WERI-Rb-1 (cell line): ENCODE data around the gene PHRF1.
A peak's percentile ranks its signal among the peaks of the same experiment; 100 is the strongest.

Experiments used
- DNase-seq: peaks from one replicate; pipeline ENCODE4 v3.0.0-alpha.2; 2020
- H3K27ac ChIP-seq: fragments of 250-450 bp; sonication (Bioruptor Pico); 2 replicates; pipeline ENCODE4 v1.5.1; 2020; ENCODE audit warnings: mild to moderate bottlenecking, moderate library complexity
- H3K27me3 ChIP-seq: fragments of 250-450 bp; sonication (Bioruptor Pico); 2 replicates; pipeline ENCODE4 v1.5.1; 2021; ENCODE audit warnings: mild to moderate bottlenecking, low read depth, moderate library complexity; ENCODE audit not compliant: insufficient read depth, severe bottlenecking
- H3K36me3 ChIP-seq: fragments of 250-450 bp; sonication (Bioruptor Pico); 2 replicates; pipeline ENCODE4 v1.5.1; 2020; ENCODE audit warnings: mild to moderate bottlenecking, moderate library complexity
- H3K4me3 ChIP-seq: 2 replicates; pipeline ENCODE4 v1.5.1; 2011; ENCODE audit warnings: low read depth, mild to moderate bottlenecking, control low read depth, low read length
- H3K9me3 ChIP-seq: fragments of 250-450 bp; sonication (Bioruptor Pico); 2 replicates; pipeline ENCODE4 v1.5.1; 2021; ENCODE audit warnings: mild to moderate bottlenecking, moderate library complexity; ENCODE audit not compliant: severe bottlenecking
- CTCF ChIP-seq: IDR thresholded peaks from 2 replicates; pipeline ENCODE4 v1.5.1; 2011; ENCODE audit warnings: low read depth, mild to moderate bottlenecking, control low read depth, inconsistent platforms, low read length

Gene PHRF1

GRCh38 chr11:534396-535209, 41.7 kb upstream of the PHRF1 start:
- H3K9me3 ChIP-seq = peaks cover 2% of the 10 kb centered on the region
- H3K36me3 ChIP-seq = peaks cover 32% of the 10 kb centered on the region
- TF ChIP-seq CTCF = no peak
- no peaks in the 10 kb centered on the region for H3K27me3 ChIP-seq
- DNase-seq = peak; percentile 16
- H3K4me3 ChIP-seq = peak overlapping the region; percentile 91
- peak overlapping the region; percentile 70 for H3K27ac ChIP-seq

GRCh38 chr11:535210-535518, 41.1 kb upstream of the PHRF1 start:
- Histone ChIP-seq H3K36me3 (peaks cover 32% of the 10 kb centered on the region), H3K27ac (no peak overlapping the region; the same call in 1 of the 2 replicates), H3K9me3 (peaks cover 2% of the 10 kb centered on the region), H3K4me3 (peak overlapping the region; percentile 91), H3K27me3 (no peaks in the 10 kb centered on the region)
- DNase-seq = no peak
- 0 out of 2 replicates have a peak, but pooled peaks have one; percentile 7 for TF ChIP-seq CTCF

GRCh38 chr11:535519-536454, 40.5 kb upstream of the PHRF1 start, which contains the start of gene HRAS:
HRAS (minus strand) TSS chr11:535576.
- peaks cover 32% of the 10 kb centered on the region for H3K36me3 ChIP-seq
- TF ChIP-seq CTCF = no peak
- peak within 1 kb of the TSS; percentile 75 for H3K27ac ChIP-seq
- peak within 1 kb of the TSS; percentile 91 for H3K4me3 ChIP-seq
- peaks cover 2% of the 10 kb centered on the region for H3K9me3 ChIP-seq
- DNase-seq = peak; percentile 92
- no peaks in the 10 kb centered on the region for H3K27me3 ChIP-seq

- DNase-seq = peak; percentile 8
- Histone ChIP-seq H3K27me3 (no peaks in the 10 kb centered on the region), H3K36me3 (peaks cover 23% of the 10 kb centered on the region), H3K4me3 (no peak within 1 kb of the TSS), H3K27ac (no peak within 1 kb of the TSS; the same call in 1 of the 2 replicates), H3K9me3 (peaks cover 2% of the 10 kb centered on the region)
- no peak for TF ChIP-seq CTCF
Measured at GRCh38 chr11:536841-537621, 39.2 kb upstream of the PHRF1 start, which contains the start of gene LRRC56. LRRC56 (plus strand) TSS chr11:537527; CDS start chr11:540685, 3,158 bp downstream.

- H3K4me3 ChIP-seq = no peak overlapping the region
- no peak for TF ChIP-seq CTCF
- H3K9me3 ChIP-seq = peaks cover 2% of the 10 kb centered on the region
- no peaks in the 10 kb centered on the region for H3K27me3 ChIP-seq
- no peak overlapping the region for H3K27ac ChIP-seq
- no peak for DNase-seq
- peaks cover 15% of the 10 kb centered on the region for H3K36me3 ChIP-seq
Measured at GRCh38 chr11:537622-538430, 38.4 kb upstream of the PHRF1 start.
